Gastrocnemius medialis (tissue), 4 donors: Measurements from ENCODE around the gene MRPS16.

Experiments used
- CTCF ChIP-seq, 5 experiments: fragments of 450-650 bp in 3 of 5; fragments of 200-600 bp in 2 of 5; sonication (generic) in 2 of 5; IDR thresholded peaks in 4 of 5; conservative IDR thresholded peaks in 1 of 5; 1 replicate in 4 of 5; 2 replicates in 1 of 5; pipeline ENCODE4 v1.5.1; 2016 to 2019; ENCODE audit warnings: antibody characterized with exemption in 5 of 5, mild to moderate bottlenecking in 3 of 5, moderate library complexity in 3 of 5
- POLR2A ChIP-seq, 2 donors: fragments of 450-650 bp; IDR thresholded peaks; one replicate each; pipeline ENCODE4 v1.6.1; 2017; ENCODE audit warnings: antibody characterized with exemption in 2 of 2, mild to moderate bottlenecking in 2 of 2, moderate library complexity in 2 of 2

GRCh38 chr10:73225518-73225917 lies 26.9 kb downstream of the MRPS16 start:
- TF ChIP-seq CTCF (IDR thresholded peaks at IDR 0.05 in 4 of 5, conservative IDR thresholded peaks at IDR 0.05 in 1 of 5) (no peak), POLR2A (IDR thresholded peaks at IDR 0.05) (no peak)
